ENCODE data around the gene ACRBP. TPM values are rescaled to one million over a fixed set of nuclear protein-coding genes. Genes with fewer than 3 reads are reported as not detected.

ACRBP gene
- polyA plus RNA-seq, 10 donors: 2.1 to 3.8 (median 2.5) TPM

Other genes with a start within 250 kb of the ACRBP start
- 1 to 10 TPM in 4 of 10 donors, under 1 TPM in 6; 0.34 to 5.9 (median 0.86) TPM for gene CD27, start 202.5 kb downstream of the ACRBP start, polyA plus RNA-seq (ENCODE audit: insufficient read length in 10 of 10)
- 10 to 100 TPM in 3 of 10 donors, 1 to 10 TPM in 7; 5.4 to 11.6 (median 9.0) TPM for gene TAPBPL, start 195.4 kb downstream of the ACRBP start, polyA plus RNA-seq (ENCODE audit: insufficient read length in 10 of 10)
- 10 to 100 TPM in 4 of 10 donors, 1 to 10 TPM in 6; 6.6 to 18.1 (median 9.0) TPM for gene VAMP1, start 176.8 kb downstream of the ACRBP start, polyA plus RNA-seq (ENCODE audit: insufficient read length in 10 of 10)
- 100 to 1,000 TPM; 117 to 156 (median 137) TPM for gene MRPL51, start 154.2 kb downstream of the ACRBP start, polyA plus RNA-seq (ENCODE audit: insufficient read length in 10 of 10)
- 10 to 100 TPM; 28.4 to 52.4 (median 37.9) TPM for gene NCAPD2, start 153.3 kb downstream of the ACRBP start, polyA plus RNA-seq (ENCODE audit: insufficient read length in 10 of 10)
- 1,000 to 10,000 TPM; 2,765 to 4,884 (median 4,736) TPM for gene GAPDH, start 112.9 kb downstream of the ACRBP start, polyA plus RNA-seq (ENCODE audit: insufficient read length in 10 of 10)
- gene IFFO1, start 91.4 kb downstream of the ACRBP start, polyA plus RNA-seq (ENCODE audit: insufficient read length in 10 of 10): 10 to 100 TPM; 19.8 to 37.0 (median 30.3) TPM
- 10 to 100 TPM; 18.6 to 26.9 (median 23.8) TPM for gene NOP2, start 79.1 kb downstream of the ACRBP start, polyA plus RNA-seq (ENCODE audit: insufficient read length in 10 of 10)
- 100 to 1,000 TPM; 125 to 170 (median 147) TPM for gene CHD4, start 40.1 kb downstream of the ACRBP start, polyA plus RNA-seq (ENCODE audit: insufficient read length in 10 of 10)
- 1 to 10 TPM in 9 of 10 donors, under 1 TPM in 1; 0.99 to 2.3 (median 1.5) TPM for gene LPAR5, start 11.5 kb downstream of the ACRBP start, polyA plus RNA-seq (ENCODE audit: insufficient read length in 10 of 10)
- gene ING4, start 15.7 kb upstream of the ACRBP start, polyA plus RNA-seq (ENCODE audit: insufficient read length in 10 of 10): 10 to 100 TPM; 43.7 to 54.1 (median 48.9) TPM
- gene ZNF384, start 41.9 kb upstream of the ACRBP start, polyA plus RNA-seq (ENCODE audit: insufficient read length in 10 of 10): 10 to 100 TPM; 40.6 to 62.3 (median 47.0) TPM
- gene PIANP, start 53.4 kb upstream of the ACRBP start, polyA plus RNA-seq (ENCODE audit: insufficient read length in 10 of 10): 1 to 10 TPM; 2.6 to 7.0 (median 4.4) TPM
- gene COPS7A, start 76.6 kb upstream of the ACRBP start, polyA plus RNA-seq (ENCODE audit: insufficient read length in 10 of 10): 10 to 100 TPM; 55.6 to 66.6 (median 61.9) TPM
- 100 to 1,000 TPM; 114 to 157 (median 128) TPM for gene MLF2, start 105.7 kb upstream of the ACRBP start, polyA plus RNA-seq (ENCODE audit: insufficient read length in 10 of 10)
- 100 to 1,000 TPM; 245 to 421 (median 350) TPM for gene PTMS, start 118.9 kb upstream of the ACRBP start, polyA plus RNA-seq (ENCODE audit: insufficient read length in 10 of 10)
- gene LAG3, start 125.1 kb upstream of the ACRBP start, polyA plus RNA-seq (ENCODE audit: insufficient read length in 10 of 10): 1 to 10 TPM in 1 of 10 donors, under 1 TPM in 9; 0.30 to 1.2 (median 0.53) TPM
- gene CD4, start 142.1 kb upstream of the ACRBP start, polyA plus RNA-seq (ENCODE audit: insufficient read length in 10 of 10): 10 to 100 TPM in 2 of 10 donors, 1 to 10 TPM in 8; 5.9 to 15.5 (median 7.7) TPM
- 10 to 100 TPM; 15.3 to 27.6 (median 17.9) TPM for gene GPR162, start 174.4 kb upstream of the ACRBP start, polyA plus RNA-seq (ENCODE audit: insufficient read length in 10 of 10)
- gene P3H3, start 181.0 kb upstream of the ACRBP start, polyA plus RNA-seq (ENCODE audit: insufficient read length in 10 of 10): 10 to 100 TPM; 32.6 to 62.7 (median 44.1) TPM
- 10 to 100 TPM; 10.3 to 40.0 (median 26.3) TPM for gene GNB3, start 193.5 kb upstream of the ACRBP start, polyA plus RNA-seq (ENCODE audit: insufficient read length in 10 of 10)
- 10 to 100 TPM; 14.1 to 25.5 (median 19.5) TPM for gene CDCA3, start 203.9 kb upstream of the ACRBP start, polyA plus RNA-seq (ENCODE audit: insufficient read length in 10 of 10)
- 10 to 100 TPM; 46.9 to 67.1 (median 59.3) TPM for gene USP5, start 204.7 kb upstream of the ACRBP start, polyA plus RNA-seq (ENCODE audit: insufficient read length in 10 of 10)
- gene TPI1, start 220.1 kb upstream of the ACRBP start, polyA plus RNA-seq (ENCODE audit: insufficient read length in 10 of 10): 1,000 to 10,000 TPM in 3 of 10 donors, 100 to 1,000 TPM in 7; 716 to 1,072 (median 910) TPM
- 1 to 10 TPM; 2.5 to 7.0 (median 5.7) TPM for gene SPSB2, start 225.9 kb upstream of the ACRBP start, polyA plus RNA-seq (ENCODE audit: insufficient read length in 10 of 10)

Measured in muscle of back (tissue), 10 donors.